ENCODE measurements around the gene TMSB4X.

Gene TMSB4X

DNA sequence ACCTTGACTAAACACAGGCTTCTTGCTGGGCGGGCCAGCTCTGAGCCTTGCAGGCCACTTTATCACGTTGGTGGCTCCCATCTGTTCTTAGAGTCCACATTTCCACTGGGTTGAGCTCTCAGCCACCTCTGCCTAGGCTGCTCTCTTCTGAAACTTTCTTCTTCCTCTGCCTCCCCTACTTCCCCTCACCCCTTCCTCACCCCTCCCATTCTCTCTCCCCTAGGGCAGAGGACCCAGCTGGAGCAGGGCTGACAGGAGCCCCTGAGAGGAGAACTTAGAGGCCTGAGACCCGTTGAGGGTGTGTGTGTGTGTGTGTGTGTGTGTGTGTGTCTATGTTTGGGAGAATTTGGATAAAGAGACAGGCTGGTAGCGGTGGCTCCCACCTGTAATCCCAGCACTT is 19.9 kb upstream of the TMSB4X start:
- H3K36me3 ChIP-seq (replicated peaks in 1 of 2; ENCODE audit: control insufficient read depth in 2 of 2, insufficient read depth in 2 of 2, low read length in 2 of 2) = no peaks in the 10 kb centered on the region
- no peak overlapping the region for H3K18ac ChIP-seq (ENCODE audit: low read length)
- no peak overlapping the region for H2BK12ac ChIP-seq (ENCODE audit: low read length)
- no peak overlapping the region for H3K23ac ChIP-seq (ENCODE audit: low read depth, low read length, poor library complexity)
- H2AK5ac ChIP-seq (ENCODE audit: low read depth, low read length) = no peak overlapping the region
- no peak overlapping the region for H3K4me2 ChIP-seq (ENCODE audit: insufficient read depth, low read length, poor library complexity, severe bottlenecking)
- no peak overlapping the region for H2BK5ac ChIP-seq (ENCODE audit: low read length)
- H2BK15ac ChIP-seq (ENCODE audit: low read length) = no peak overlapping the region
- H3K9ac ChIP-seq (ENCODE audit: low read depth, low read length, poor library complexity) = no peak overlapping the region
- no peak overlapping the region for H3K4me3 ChIP-seq (ENCODE audit: low read length in 2 of 2)
- H3K27ac ChIP-seq (replicated peaks; ENCODE audit: low read length) = no peak overlapping the region
- H3K9me3 ChIP-seq (replicated peaks in 1 of 2; ENCODE audit: control insufficient read depth in 2 of 2, insufficient read depth in 1 of 2, low read depth in 1 of 2, low read length in 2 of 2) = no peaks in the 10 kb centered on the region
- H2AFZ ChIP-seq (ENCODE audit: low read length) = no peak overlapping the region
- H3K4ac ChIP-seq (ENCODE audit: low read length) = no peak overlapping the region
- H3K27me3 ChIP-seq (ENCODE audit: control insufficient read depth in 3 of 3, insufficient read depth in 3 of 3, low read depth in 1 of 3, low read length in 3 of 3) = no peaks in the 10 kb centered on the region
- no peaks in the 10 kb centered on the region for H3K79me1 ChIP-seq (ENCODE audit: low read depth, low read length)
- no peak for DNase-seq (ENCODE audit: low spot score)
- H4K8ac ChIP-seq (ENCODE audit: low read depth, low read length) = no peak overlapping the region
- no peak overlapping the region for H3K14ac ChIP-seq (ENCODE audit: low read length)
- H4K91ac ChIP-seq (ENCODE audit: low read depth, low read length, poor library complexity) = no peak overlapping the region
- no peak overlapping the region for H2BK120ac ChIP-seq (ENCODE audit: low read depth, low read length)
- peaks cover 0 to 2% of the 10 kb centered on the region in 2 donors for H3K4me1 ChIP-seq (ENCODE audit: control insufficient read depth in 2 of 2, insufficient read depth in 1 of 2, low read depth in 1 of 2, low read length in 2 of 2)
- WGBS, 2 donors (ENCODE audit: extremely low coverage in 2 of 2, insufficient read length in 2 of 2, insufficient replicate concordance in 1 of 2) = no CpG with 5 or more reads among the region's 4 CpGs

DNA sequence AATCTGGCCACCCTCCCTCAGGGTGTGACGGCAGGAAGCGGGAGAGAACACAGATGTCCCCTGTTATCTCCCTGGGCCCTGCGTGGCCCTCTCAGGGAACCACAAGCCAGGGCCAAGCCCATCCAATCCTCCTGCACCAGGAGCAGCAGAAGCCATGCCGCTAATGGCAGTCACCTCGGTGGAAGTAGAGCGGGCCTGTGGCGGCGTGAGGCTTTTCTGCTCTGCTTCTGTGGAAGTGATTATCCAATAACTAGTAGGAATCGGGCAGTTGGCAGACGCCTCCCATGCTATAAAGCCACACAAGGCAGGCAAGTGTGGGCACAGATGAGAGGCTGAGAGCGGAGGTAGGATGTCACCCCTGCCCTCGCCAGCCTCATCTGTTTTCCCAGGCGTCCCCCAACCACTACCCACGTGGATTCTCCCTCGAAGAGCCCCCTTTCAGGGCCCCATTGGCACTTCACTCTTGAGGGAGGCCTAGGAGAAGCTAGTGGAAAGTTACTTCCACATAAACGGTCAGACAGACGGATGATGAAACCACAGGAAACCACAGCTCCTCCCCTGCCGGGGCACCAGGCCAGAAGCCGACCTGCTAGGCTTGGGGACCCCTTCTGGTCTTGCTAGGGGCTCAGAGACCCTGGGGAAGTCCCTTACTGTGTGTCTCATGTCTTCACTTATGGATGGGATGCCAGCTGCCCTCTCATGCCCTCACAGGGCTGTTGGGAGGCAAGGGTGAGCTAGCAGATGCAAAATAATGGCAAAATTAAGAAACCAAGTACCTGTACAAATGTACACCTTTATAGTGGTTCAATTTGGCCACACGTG is 18.8 kb upstream of the TMSB4X start:
- no peak overlapping the region for H3K27ac ChIP-seq (replicated peaks; ENCODE audit: low read length)
- peaks cover 0 to 2% of the 10 kb centered on the region in 2 donors for H3K4me1 ChIP-seq (ENCODE audit: control insufficient read depth in 2 of 2, insufficient read depth in 1 of 2, low read depth in 1 of 2, low read length in 2 of 2)
- no peak overlapping the region for H3K18ac ChIP-seq (ENCODE audit: low read length)
- H3K9ac ChIP-seq (ENCODE audit: low read depth, low read length, poor library complexity) = no peak overlapping the region
- no peak overlapping the region for H2BK120ac ChIP-seq (ENCODE audit: low read depth, low read length)
- H2BK5ac ChIP-seq (ENCODE audit: low read length) = peak overlapping the region; percentile 53
- no peak overlapping the region for H4K91ac ChIP-seq (ENCODE audit: low read depth, low read length, poor library complexity)
- no peak overlapping the region for H3K4me3 ChIP-seq (ENCODE audit: low read length in 2 of 2)
- no peak overlapping the region for H2BK12ac ChIP-seq (ENCODE audit: low read length)
- no peak overlapping the region for H2BK15ac ChIP-seq (ENCODE audit: low read length)
- H2AFZ ChIP-seq (ENCODE audit: low read length) = peak overlapping the region; percentile 78
- H3K27me3 ChIP-seq (ENCODE audit: control insufficient read depth in 3 of 3, insufficient read depth in 3 of 3, low read depth in 1 of 3, low read length in 3 of 3) = no peaks in the 10 kb centered on the region
- H4K8ac ChIP-seq (ENCODE audit: low read depth, low read length) = no peak overlapping the region
- no peak overlapping the region for H3K4me2 ChIP-seq (ENCODE audit: insufficient read depth, low read length, poor library complexity, severe bottlenecking)
- no peak overlapping the region for H2AK5ac ChIP-seq (ENCODE audit: low read depth, low read length)
- whole genome bisulfite sequencing, 2 donors (ENCODE audit: extremely low coverage in 2 of 2, insufficient read length in 2 of 2, insufficient replicate concordance in 1 of 2) = no CpG with 5 or more reads among the region's 20 CpGs
- no peak for DNase-seq (ENCODE audit: low spot score)
- no peak overlapping the region for H3K14ac ChIP-seq (ENCODE audit: low read length)
- H3K36me3 ChIP-seq (replicated peaks in 1 of 2; ENCODE audit: control insufficient read depth in 2 of 2, insufficient read depth in 2 of 2, low read length in 2 of 2) = no peaks in the 10 kb centered on the region
- H3K9me3 ChIP-seq (replicated peaks in 1 of 2; ENCODE audit: control insufficient read depth in 2 of 2, insufficient read depth in 1 of 2, low read depth in 1 of 2, low read length in 2 of 2) = no peaks in the 10 kb centered on the region
- H3K79me1 ChIP-seq (ENCODE audit: low read depth, low read length) = no peaks in the 10 kb centered on the region
- no peak overlapping the region for H3K23ac ChIP-seq (ENCODE audit: low read depth, low read length, poor library complexity)
- H3K4ac ChIP-seq (ENCODE audit: low read length) = no peak overlapping the region

DNA sequence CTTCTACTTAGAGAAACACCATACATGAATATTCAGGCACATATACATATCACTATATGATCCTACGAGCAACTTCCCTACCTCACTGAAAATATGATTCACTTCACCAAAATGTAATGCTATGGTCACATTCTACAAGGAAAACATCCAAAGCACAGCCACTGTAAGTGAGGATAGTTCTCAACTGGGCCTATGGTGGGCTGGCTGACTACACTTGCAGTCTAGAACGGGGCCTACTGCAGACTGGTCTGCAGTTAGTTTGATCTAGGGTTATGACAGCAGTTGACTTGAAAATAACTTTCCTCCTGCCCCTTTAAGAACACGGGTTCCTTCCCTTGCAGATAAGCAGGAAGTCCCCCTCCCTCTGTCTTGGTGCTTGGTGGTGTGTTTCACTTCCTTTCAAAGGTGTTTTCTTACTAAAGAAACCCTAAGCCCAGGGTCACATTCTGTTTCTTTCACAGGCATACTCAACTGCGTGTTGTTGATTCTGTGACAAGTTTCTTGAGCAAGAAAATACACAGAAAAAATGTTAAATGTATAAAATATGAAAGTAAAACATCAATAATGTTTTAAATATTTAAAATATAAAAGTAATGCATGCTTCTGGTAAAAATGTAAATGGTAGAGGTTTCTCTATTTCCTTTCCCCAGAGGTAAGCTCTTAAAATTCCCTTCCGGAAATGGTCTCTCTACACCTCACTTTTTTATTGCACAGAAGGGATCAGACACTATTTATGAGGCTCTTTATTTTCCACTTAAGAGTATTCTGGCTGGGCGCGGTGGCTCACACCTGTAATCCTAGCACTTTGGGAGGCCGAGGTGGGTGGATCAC is 18.0 kb upstream of the TMSB4X start:
- Histone ChIP-seq H3K79me1 (ENCODE audit: low read depth, low read length) (no peaks in the 10 kb centered on the region), H2BK15ac (ENCODE audit: low read length) (no peak overlapping the region), H3K36me3 (replicated peaks in 1 of 2; ENCODE audit: control insufficient read depth in 2 of 2, insufficient read depth in 2 of 2, low read length in 2 of 2) (no peaks in the 10 kb centered on the region), H4K8ac (ENCODE audit: low read depth, low read length) (no peak overlapping the region), H3K18ac (ENCODE audit: low read length) (no peak overlapping the region), H3K4me1 (ENCODE audit: control insufficient read depth in 2 of 2, insufficient read depth in 1 of 2, low read depth in 1 of 2, low read length in 2 of 2) (peaks cover 0 to 2% of the 10 kb centered on the region in 2 donors), H4K91ac (ENCODE audit: low read depth, low read length, poor library complexity) (no peak overlapping the region), H2BK12ac (ENCODE audit: low read length) (no peak overlapping the region), H3K23ac (ENCODE audit: low read depth, low read length, poor library complexity) (no peak overlapping the region), H2AFZ (ENCODE audit: low read length) (peak overlapping the region; percentile 78), H3K4ac (ENCODE audit: low read length) (no peak overlapping the region), H3K14ac (ENCODE audit: low read length) (no peak overlapping the region), H3K9me3 (replicated peaks in 1 of 2; ENCODE audit: control insufficient read depth in 2 of 2, insufficient read depth in 1 of 2, low read depth in 1 of 2, low read length in 2 of 2) (no peaks in the 10 kb centered on the region), H3K4me2 (ENCODE audit: insufficient read depth, low read length, poor library complexity, severe bottlenecking) (no peak overlapping the region), H2BK120ac (ENCODE audit: low read depth, low read length) (no peak overlapping the region), H2BK5ac (ENCODE audit: low read length) (no peak overlapping the region), H3K27me3 (ENCODE audit: control insufficient read depth in 3 of 3, insufficient read depth in 3 of 3, low read depth in 1 of 3, low read length in 3 of 3) (no peaks in the 10 kb centered on the region), H3K9ac (ENCODE audit: low read depth, low read length, poor library complexity) (no peak overlapping the region), H3K4me3 (ENCODE audit: low read length in 2 of 2) (no peak overlapping the region), H2AK5ac (ENCODE audit: low read depth, low read length) (no peak overlapping the region), H3K27ac (replicated peaks; ENCODE audit: low read length) (no peak overlapping the region)
- DNase-seq (ENCODE audit: low spot score) = no peak
- WGBS, 2 donors (ENCODE audit: extremely low coverage in 2 of 2, insufficient read length in 2 of 2, insufficient replicate concordance in 1 of 2) = no CpG with 5 or more reads among the region's 8 CpGs

DNA sequence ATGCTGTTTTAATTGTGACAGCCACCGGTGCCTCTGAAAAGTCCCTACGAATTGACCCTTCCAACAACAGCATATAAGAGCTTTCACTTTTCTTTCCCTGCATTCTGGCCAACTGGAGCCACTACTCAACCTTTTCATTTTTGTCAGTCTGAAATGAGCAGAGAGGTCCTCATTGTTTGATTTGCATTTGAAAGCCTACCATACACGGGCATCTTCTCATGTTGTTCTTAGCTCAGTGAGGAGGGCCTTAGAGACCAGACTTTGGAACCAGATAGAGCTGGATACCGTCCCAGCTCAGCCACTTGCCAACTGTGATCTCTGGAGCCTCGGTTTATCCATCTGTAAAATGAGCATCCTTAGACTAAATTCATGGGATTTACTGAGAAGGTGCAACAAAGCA is 16.9 kb upstream of the TMSB4X start:
- Histone ChIP-seq H3K4ac (ENCODE audit: low read length) (no peak overlapping the region), H3K27me3 (ENCODE audit: control insufficient read depth in 3 of 3, insufficient read depth in 3 of 3, low read depth in 1 of 3, low read length in 3 of 3) (no peaks in the 10 kb centered on the region), H3K18ac (ENCODE audit: low read length) (no peak overlapping the region), H3K79me1 (ENCODE audit: low read depth, low read length) (no peaks in the 10 kb centered on the region), H2BK5ac (ENCODE audit: low read length) (no peak overlapping the region), H4K91ac (ENCODE audit: low read depth, low read length, poor library complexity) (no peak overlapping the region), H2BK12ac (ENCODE audit: low read length) (no peak overlapping the region), H4K8ac (ENCODE audit: low read depth, low read length) (no peak overlapping the region), H3K36me3 (replicated peaks in 1 of 2; ENCODE audit: control insufficient read depth in 2 of 2, insufficient read depth in 2 of 2, low read length in 2 of 2) (no peaks in the 10 kb centered on the region), H3K4me3 (ENCODE audit: low read length in 2 of 2) (no peak overlapping the region), H3K27ac (replicated peaks; ENCODE audit: low read length) (no peak overlapping the region), H2AFZ (ENCODE audit: low read length) (no peak overlapping the region), H2BK15ac (ENCODE audit: low read length) (no peak overlapping the region), H3K23ac (ENCODE audit: low read depth, low read length, poor library complexity) (no peak overlapping the region), H3K14ac (ENCODE audit: low read length) (no peak overlapping the region), H2BK120ac (ENCODE audit: low read depth, low read length) (no peak overlapping the region), H3K9ac (ENCODE audit: low read depth, low read length, poor library complexity) (no peak overlapping the region), H3K4me1 (ENCODE audit: control insufficient read depth in 2 of 2, insufficient read depth in 1 of 2, low read depth in 1 of 2, low read length in 2 of 2) (peaks cover 0 to 2% of the 10 kb centered on the region in 2 donors), H3K4me2 (ENCODE audit: insufficient read depth, low read length, poor library complexity, severe bottlenecking) (no peak overlapping the region), H2AK5ac (ENCODE audit: low read depth, low read length) (no peak overlapping the region), H3K9me3 (replicated peaks in 1 of 2; ENCODE audit: control insufficient read depth in 2 of 2, insufficient read depth in 1 of 2, low read depth in 1 of 2, low read length in 2 of 2) (peaks cover 1 to 4% of the 10 kb centered on the region in 2 donors)
- no peak for DNase-seq (ENCODE audit: low spot score)
- WGBS, 2 donors (ENCODE audit: extremely low coverage in 2 of 2, insufficient read length in 2 of 2, insufficient replicate concordance in 1 of 2) = no CpG with 5 or more reads among the region's 5 CpGs

All from neuronal stem cell (in vitro differentiated cells).